ENCODE results near the gene AREG. TPM values are rescaled to one million over a fixed set of nuclear protein-coding genes. Genes with fewer than 3 reads are reported as not detected.
"Not testable (repeated sequence)": the region's sequence is repeated elsewhere in the genome, so short reads cannot be mapped to it uniquely, and the experiment has no call there.

The AREG gene, protein sequence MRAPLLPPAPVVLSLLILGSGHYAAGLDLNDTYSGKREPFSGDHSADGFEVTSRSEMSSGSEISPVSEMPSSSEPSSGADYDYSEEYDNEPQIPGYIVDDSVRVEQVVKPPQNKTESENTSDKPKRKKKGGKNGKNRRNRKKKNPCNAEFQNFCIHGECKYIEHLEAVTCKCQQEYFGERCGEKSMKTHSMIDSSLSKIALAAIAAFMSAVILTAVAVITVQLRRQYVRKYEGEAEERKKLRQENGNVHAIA
- under 0.01 and 0.13 TPM in 2 replicates for total RNA-seq

DNA sequence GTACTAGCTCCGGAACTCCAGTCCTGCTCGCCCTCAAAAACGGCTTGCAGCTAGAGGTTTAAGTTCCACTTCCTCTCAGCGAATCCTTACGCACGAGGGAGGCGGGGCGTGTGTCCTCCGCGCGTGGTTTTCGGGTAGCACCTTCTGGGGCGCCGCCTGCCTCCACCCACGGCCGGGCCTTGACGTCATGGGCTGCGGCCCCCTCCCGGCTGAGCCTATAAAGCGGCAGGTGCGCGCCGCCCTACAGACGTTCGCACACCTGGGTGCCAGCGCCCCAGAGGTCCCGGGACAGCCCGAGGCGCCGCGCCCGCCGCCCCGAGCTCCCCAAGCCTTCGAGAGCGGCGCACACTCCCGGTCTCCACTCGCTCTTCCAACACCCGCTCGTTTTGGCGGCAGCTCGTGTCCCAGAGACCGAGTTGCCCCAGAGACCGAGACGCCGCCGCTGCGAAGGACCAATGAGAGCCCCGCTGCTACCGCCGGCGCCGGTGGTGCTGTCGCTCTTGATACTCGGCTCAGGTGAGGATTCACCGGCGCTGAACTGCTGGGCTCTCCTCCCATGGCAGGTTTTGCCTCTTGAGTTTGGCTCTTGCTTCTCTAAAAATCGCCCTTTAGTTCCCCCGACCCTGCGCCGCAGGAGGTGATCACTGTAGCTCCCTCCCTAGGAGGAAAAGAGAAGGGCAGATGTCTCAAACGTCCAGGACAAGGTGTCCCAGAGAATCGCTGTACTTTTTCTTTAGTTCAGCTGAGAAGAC lies at the start of gene AREG:
TSS of gene AREG (plus strand) at position 246 of the 752 bp plus-strand sequence. CDS start at position 456, 210 bp downstream.
- DNase-seq (ENCODE audit: low read depth in 2 of 2) = peak in 1 of 2 donors; percentile 61

DNA sequence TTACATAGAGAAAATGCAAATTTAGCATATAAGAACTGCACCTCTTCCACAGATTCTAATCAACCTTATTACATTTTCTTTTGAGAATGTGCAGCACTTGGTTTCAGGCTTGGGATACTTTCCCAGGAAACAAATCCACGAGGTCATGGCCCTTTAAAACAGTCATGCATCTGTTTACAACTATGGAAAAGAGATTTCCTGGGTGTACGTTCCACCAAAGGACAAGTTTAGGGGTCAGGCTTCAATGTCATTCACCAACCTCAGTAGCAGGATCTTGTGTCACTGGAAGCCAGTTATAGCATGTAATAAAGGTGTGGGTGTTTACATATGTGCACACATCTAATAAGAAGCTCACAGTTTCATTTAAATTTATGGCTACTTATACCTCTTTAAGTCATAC lies 49.3 kb upstream of the AREG start:
- no peak for DNase-seq (ENCODE audit: low read depth in 2 of 2)

DNA sequence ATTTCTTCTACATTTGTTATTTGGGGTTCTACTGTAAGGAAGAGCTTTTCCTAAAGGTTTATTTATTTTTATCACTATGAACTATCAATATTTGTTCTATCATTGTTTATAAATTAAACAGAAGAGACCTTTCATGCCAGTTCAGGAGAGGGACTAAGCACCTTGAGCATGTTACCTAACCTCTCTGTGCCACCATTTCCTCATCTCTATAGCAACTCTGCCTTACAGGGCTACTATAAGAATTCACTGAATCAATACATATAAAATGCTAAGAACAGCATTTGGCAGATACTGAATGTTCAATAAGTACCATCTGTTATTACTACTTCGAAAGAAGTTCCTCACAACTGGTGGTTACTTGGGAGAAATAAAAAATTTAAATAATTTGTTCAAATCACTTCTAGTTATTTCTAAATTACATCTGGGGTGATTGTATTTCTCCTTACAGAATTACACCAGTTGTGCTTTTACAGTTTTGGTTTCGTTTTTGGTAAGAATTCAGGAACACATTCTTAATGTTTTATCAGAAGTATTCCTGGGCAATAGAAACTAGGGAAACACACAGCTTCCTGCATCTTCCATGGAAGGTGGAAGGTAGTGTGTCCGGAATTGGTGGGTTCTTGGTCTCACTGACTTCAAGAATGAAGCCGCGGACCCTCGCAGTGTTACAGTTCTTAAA lies 47.0 kb upstream of the AREG start:
- DNase-seq (ENCODE audit: low read depth in 2 of 2) = no peak

DNA sequence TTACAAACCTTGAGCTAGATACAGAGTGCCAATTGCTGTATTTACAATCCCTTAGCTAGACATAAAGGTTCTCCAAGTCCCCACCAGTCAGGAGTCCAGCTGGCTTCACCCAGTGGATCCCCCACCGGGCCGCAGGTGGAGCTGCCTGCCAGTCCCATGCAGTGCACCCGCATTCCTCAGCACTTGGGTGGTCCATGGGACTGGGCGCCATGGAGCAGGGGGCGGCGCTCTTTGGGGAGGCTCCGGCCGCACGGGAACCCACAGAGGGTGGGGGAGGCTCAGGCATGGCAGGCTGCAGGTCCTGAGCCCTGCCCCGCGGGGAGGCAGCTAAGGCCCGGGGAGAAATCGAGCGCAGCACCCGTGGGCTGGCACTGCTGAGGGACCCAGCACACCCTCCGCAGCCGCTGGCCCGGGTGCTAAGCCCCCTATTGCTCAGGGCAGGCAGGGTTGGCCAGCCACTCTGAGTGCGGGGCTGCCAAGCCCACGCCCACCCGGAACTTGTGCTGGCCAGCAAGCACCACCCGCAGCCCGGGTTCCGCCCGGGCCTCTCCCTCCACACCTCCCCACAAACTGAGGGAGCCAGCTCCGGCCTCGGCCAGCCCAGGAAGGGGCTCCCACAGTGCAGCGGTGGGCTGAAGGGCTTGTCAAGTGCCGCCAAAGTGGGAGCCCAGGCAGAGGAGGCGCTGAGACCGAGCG lies 45.9 kb upstream of the AREG start:
- DNase-seq (ENCODE audit: low read depth in 2 of 2) = not testable (repeated sequence)

DNA sequence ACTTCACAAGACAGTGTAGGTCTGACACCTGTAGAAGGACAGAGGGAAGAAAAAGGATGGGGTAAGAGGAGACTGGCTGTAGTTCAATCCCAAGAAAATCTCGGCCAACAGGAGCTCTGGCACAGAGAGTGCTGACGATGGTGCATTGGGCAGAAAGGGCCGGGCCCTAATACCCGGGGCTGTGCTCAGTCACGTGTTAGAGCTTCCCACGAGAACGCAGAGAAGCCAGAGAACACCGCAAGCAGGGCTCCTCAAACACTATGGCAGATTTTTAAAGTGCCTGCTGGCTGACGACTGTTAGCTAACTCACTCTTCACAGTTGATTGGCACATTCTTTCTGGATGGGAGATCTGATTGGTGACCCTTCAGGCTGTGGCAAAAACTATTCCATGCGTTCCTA lies 44.5 kb upstream of the AREG start:
- DNase-seq (ENCODE audit: low read depth in 2 of 2) = no peak

DNA sequence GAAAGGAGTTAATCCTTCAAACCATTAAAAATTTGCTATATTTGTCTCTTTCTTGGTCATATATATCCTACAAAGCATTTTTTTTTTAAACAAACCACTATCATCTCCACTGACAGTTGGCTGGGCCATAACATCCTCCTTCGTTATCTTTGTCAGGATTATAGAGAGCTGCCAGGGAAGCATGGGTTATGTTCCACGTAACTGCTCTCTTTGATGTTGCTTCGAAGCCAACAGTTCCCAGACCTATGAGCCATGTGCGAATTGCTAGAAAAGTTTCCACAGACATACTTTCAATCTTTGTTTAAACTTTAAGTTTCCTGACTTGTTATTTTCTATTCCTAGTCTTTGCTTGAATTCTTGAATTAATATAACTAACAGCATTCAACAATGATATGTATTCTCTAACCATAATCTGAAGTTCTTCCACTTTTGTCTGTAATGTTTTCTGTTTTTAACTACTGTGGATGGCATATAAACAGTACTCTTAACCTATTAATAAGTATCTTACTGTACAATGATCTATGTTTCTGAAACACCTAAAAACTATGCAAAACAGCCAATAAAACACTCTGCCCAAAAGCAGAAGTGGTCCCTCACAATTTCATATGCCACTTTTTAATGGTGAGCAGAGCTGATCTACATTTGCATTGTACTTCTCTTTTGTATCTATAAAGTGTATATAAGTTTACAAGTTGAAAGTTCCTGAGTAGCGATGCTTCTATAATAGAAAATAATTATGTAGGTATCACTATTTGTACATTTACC lies 42.1 kb upstream of the AREG start:
- no peak for DNase-seq (ENCODE audit: low read depth in 2 of 2)

DNA sequence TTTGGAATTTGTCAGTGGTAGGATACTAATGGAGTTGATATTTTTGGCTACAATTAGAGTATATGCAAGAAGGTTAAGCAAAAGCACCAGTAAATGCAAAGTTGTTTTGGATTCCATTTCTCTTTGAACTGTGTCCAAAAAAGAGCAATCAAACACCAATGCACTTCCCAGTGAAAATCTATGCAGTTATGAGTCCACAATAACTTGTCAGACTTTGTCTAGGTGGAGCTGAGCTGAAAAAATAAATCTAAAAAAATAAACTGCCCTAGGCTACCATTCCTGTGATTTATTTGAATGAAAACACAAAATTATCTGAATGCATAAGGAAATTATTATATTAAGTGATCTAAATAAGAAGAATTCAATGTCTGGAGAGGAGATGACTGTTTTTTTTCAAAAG lies 37.0 kb upstream of the AREG start:
- DNase-seq (ENCODE audit: low read depth in 2 of 2) = no peak

DNA sequence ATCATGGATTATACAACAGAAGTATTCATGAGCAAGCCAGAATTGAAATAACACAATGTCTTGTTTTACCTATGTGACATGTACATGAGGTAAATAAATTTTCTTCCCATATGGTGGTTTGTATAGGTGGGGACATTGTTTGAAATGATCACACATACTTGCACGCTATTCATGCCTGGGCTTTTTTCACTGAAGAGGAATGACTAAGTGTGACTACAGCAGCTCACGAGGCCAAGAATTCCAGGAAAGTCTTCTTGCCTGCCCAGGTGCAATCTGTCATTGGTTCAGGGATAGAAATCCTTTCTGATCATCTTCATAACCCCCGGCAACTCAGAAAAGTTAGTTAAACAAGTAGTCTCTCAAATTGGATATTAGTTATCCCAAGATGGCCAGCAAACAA lies 36.3 kb upstream of the AREG start:
- DNase-seq (ENCODE audit: low read depth in 2 of 2) = no peak

DNA sequence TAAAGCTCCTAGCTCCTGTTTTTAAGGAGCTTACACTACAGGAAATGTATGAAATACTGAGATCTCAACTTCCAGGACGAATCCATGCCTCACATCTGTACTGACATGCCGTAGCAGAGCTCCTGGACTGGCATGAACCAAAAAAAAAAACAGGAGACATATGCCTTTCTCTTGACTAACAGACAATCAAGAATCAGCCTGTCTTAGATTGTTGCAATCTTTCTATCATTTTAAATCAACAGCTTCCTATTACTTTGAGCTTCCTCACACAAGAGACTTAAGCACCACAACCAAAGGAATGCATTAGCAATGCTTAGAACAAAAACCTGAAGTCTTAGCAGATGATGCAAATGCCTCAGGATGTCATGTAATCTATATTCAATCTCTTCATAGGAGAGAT lies 34.7 kb upstream of the AREG start:
- no peak for DNase-seq (ENCODE audit: low read depth in 2 of 2)

DNA sequence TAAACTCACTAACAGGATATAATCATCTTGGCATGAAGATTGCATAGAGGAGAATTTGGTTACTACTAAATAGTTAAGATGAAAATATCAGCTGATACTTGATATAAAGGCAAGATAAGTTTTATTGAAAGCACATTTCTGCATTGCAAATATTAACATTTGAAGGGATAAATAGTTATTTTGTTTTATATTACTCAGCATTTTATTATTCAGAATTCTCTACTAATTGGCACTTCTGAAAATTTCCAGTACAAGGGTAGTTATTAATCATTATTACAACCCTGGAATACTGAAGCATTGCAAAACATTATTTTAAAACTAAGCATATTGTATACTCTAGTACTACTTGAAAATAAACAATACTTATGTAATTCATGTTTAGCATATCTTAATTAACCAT lies 32.7 kb upstream of the AREG start:
- DNase-seq (ENCODE audit: low read depth in 2 of 2) = no peak

DNA sequence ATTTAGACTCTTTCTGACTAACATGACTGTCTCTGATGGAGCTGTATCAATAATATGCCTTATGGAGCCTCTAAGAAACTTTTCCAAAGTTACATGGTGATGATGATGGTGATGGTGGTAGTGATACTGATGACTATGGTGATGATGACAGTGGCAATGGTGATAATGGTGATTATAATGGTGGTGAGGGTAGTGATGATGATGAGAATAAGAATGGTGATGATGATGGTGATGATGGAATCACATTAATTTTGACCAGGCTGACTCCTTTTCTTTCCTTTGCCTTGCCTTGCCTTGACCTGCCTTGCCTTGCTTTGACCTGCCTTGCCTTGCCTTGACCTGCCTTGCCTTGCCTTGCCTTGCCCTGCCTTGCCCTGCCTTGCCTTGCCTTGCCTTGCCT lies 31.7 kb upstream of the AREG start:
- DNase-seq (ENCODE audit: low read depth in 2 of 2) = no peak

DNA sequence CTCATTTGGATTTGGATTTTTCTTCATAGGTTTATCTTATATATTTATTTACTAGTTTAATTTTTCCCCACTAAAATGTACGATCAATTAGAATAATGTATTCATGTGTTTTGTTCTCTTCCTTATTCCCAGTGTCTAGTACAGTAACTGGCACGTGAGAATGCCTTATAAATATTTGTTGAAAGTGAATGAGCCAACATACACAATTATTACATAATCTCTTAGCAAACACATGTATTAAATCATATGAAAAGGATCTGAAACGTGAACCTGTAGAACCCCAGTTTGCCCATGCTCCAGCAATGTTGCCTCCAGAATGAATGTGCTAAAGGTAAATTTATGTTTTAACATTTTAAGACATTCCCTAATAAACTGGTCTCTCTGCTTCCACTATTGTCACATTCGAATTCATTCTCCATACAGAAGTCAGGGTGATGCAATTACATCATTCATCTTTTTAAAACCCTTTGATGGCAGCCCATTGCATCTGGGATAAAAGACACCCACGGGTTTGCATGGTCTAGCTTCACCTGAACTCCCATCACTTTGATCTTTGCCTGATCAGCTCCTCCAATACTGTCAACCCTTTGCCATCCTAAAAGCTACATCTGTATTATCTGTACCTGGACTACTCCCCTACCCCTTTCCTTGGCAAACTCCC lies 30.7 kb upstream of the AREG start:
- no peak for DNase-seq (ENCODE audit: low read depth in 2 of 2)

DNA sequence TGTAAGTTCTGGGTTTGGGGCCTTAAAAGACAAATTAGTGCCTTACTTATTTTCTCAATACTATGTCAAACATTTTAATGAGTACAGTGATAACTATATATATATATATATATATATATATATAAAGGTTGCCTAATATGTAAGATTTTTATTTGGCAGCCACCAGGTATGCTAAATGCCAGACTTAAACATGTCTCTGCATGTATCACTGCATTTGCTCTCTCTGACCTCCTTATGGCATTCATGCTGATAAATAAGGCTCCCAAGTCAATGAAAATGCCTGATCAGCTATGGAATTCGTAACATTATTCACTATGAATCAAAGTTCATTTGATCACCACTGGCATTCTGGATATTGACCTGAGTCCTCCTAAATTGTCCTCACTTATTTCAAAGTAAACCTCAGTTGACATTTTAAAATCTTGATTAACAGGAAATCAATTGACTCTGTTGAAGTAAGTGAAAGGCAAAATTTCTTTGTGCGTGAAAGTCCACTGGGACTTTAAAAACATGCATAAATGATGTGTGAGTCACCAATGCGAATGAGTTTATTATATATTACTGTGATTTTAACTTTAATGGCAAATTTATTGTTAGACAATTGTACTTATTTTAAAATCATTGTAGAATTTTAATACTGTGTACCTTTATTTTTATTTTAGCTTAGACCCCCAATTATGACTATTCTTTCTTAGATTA lies 29.2 kb upstream of the AREG start:
- peak in 1 of 2 donors; percentile 22 for DNase-seq (ENCODE audit: low read depth in 2 of 2)

DNA sequence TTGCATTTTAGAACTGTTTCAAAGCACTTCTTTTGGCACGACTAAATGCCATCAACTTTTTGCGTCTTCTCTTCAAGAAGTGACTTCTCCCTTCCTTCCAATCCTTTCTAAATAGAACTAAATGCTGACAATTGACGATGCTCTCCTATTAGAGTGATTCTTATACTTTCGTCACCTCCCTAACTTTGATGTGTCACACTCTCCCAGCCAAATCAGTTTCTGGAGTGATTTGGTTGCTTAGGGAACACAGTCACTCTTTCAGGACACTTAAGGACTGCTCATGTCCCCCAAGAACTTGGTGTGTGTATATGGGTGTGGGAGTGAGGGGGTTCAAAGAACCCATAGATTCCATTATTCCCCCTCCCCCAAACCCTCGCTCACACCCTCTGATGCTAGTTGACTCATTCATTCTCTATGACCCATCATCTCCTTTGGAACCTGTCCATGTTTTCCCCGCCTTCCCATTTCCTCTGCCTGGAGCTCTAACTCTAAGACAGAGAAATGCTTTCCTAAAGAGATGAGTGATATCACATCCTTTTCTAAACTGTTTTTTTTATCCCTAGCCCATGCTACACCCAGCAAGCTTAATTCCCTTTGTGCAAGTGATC lies 26.8 kb upstream of the AREG start:
- DNase-seq (ENCODE audit: low read depth in 2 of 2) = peak in 1 of 2 donors; percentile 93

DNA sequence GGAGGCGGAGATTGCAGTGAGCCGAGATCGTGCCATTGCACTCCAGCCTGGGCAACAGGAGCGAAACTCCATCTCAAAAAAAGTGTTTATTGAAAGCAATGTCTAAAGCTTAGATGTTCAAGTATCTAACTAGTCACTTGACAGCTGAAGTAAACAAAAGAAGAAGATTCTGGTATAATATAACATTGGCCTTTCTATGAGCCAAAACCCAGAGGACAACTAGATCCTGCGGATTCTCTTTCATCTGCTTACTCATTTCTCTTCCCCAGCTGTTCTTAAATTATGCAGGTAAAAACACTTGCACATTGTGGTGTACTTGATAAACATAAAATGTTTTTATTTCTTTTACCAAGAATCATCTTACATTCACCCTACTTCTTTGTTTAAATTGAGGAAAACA lies 24.1 kb upstream of the AREG start:
- DNase-seq (ENCODE audit: low read depth in 2 of 2) = no peak

DNA sequence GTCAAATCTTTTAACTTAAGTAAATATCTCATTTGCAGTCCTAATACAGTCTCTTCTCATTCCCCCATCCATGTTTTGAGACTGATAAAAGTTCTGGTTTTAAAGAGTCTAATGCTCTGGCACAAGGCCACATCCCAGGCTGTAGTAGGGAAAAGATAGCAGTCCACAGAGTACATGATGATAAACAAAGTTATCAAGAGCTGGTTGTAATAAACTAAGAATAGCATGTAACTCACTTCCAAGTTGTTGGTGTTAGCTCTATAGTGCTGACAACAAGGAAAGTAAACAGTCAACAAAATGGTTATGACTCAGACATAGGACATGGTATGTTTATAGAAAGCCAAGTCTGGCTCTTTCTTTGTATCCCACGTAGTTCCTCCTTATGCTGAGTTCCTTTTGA lies 21.8 kb upstream of the AREG start:
- DNase-seq (ENCODE audit: low read depth in 2 of 2) = peak in 1 of 2 donors; percentile 88

DNA sequence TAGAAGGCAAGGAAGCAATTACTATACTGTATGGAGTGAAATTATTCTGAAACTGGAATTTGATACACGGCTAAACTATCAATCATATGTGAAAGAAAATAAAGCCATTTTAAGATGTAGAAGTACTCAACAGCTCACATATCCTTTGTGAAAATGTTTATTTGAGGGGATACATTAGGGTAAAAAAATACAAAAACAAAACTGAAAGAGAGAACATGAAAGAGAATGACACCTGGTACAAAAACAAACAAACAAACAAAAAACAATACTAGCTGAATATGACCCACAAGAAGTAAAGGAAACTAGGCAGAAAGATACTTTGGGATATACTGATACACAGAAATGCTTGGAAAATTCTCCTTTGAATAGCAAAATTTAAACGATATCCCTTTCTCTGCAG lies 20.8 kb upstream of the AREG start:
- no peak for DNase-seq (ENCODE audit: low read depth in 2 of 2)

DNA sequence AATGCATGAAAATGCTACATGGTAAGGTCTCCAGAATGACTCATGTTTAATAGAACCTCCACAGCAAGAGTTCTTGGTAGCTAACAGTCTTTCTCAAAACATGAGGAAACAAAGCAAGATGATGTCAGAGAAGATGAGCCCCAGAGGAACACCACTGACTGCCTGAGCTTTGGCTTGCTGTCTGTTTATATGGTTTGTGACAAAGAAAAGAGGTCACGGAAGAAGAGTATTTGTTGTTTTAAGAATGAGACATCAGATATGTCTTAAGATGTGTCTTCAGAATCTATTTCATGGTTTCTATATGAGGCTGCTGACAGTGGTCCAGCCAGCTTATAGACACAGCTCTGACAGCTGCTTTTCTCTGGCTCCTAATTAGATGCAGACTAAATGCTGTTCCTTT lies 18.8 kb upstream of the AREG start:
- peak in 1 of 2 donors; percentile 22 for DNase-seq (ENCODE audit: low read depth in 2 of 2)

DNA sequence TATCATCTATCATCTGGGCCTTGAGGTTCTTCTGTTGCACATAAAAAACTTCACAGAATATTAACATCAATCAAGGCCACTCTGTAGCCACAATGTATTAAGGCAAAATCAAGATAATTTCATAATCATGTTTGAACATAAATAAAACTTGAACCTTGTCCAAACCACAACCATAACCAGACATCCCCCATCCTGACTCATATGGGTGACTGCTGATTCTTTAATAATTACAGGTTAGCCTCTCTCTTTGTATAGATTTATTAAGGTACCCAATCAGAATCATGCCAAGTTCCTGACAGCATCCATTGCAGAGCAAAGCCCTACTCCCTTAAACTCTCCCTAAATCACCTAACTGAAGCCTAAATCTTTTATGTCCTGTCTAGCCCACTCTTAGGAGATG lies 16.7 kb upstream of the AREG start:
- DNase-seq (ENCODE audit: low read depth in 2 of 2) = peak in 1 of 2 donors; percentile 21

Measured in dermis microvascular lymphatic vessel endothelial cell (primary cell).